HG02970 (cell line): ENCODE results near the gene SSC4D.

ENCODE experiments used
- ATAC-seq: cut with Tn5 transposase; IDR thresholded peaks from one replicate; pipeline ENCODE4 v1.9.1; 2021; ENCODE audit warnings: mild to moderate bottlenecking, moderate library complexity, moderate number of reproducible peaks; ENCODE audit not compliant: unreplicated experiment, low FRiP score

The SSC4D gene

DNA sequence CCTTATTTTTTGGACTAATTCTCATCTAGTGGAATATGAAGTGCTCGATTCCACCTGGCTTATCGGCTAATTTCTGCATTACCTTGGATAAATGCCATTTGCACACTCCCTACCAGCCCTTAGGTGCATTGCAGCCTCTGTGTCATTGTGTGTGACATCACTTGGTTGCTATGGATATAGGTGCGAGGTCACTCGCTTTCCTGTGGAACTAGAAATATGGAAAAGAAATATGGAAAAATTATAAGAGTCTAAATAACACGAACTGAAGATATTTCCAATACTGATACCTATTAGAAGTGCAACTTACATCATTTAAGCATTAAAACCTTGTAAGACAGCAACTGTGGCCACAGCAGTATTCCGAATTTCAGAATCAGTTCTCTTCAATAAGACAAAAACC lies 52.7 kb downstream of the SSC4D start:
- no peak for ATAC-seq

DNA sequence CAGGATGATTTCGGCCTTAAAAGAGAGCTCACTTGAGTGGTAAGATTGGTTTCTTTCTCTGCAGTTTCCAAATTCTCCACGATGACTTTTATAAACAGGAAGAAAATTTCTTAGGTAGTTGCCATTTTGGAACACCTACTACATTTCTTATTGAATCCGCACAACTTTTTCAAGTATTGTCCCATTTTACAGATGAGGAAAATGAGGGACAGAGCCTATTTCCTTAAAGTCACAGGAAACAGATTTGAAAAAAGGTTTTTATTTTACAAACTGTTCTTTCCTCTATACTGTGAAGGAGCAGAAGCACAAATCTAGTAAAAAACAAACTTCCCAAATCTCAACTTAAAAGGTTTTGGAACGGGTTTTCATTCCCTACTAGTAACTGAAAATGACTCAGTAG lies 53.4 kb downstream of the SSC4D start:
- no peak for ATAC-seq

DNA sequence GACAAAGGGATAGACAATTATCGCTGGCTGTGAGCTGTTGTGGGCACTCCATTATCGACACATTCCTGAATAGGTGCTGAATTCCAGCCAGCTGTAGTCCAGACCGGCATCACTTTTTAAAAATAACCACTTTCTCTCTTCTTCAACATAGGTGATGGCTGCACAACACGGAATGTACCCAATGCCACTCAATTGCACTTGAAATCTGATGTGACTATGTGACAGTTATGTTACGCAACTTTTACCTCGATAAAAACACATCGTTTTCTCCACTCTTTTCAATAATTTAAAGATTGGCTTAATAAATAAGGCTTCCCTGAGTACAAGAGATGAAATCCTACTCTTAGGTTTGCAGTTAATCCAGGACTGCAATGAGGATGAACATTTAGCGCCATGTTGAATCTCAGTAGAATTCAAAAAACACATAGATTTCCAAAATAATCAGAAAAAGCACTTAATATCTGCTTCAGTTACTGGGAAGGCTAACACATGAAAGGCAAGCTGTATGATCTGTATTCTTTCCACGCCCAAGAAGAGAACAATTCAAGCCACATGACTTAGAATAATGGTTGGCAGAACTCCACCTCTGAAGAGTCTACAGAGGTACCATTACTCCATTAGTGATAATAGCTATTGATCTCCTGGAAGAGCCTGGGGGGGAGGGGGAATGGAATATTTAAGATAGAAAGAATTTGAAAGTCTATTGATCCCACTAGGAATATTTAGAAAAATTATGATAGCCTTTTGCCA lies 54.3 kb downstream of the SSC4D start:
- ATAC-seq: no peak

DNA sequence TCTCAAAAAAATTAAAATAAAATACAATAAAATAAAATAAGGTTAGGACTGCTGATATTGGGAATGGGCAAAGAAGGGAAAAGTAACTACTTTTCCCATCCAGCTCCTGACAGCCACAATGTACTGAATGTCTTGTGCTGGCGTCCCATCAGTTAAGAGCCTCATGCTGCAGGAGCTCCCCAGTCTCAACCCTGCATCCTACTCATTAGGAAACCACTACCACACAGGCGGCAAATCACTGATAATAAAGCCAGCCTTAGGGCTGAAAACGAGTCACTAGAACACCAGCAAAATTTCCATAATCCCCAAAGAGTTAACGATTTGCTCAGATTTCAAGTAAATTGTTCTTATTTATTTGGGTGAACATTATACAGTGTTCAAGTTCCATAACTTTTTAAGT lies 55.0 kb downstream of the SSC4D start:
- no peak for ATAC-seq

DNA sequence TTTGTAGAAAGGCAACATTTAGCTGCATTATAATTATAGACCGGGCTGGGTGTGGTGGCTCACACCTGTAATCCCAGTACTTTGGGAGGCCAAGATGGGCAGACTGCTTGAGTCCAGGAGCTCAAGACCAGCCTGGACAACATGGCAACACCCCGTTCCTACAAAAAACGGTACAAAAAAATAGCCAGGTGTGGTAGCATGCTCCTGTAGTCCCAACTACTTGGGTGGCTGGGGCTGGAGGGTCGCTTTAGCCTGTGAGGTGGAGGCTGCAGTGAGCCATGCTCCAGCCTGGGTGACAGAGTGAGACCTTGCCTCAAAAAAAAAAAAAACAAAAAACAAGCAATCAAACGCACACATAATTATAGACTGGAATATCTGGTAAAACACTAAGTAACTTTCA lies 55.8 kb downstream of the SSC4D start:
- ATAC-seq: no peak

DNA sequence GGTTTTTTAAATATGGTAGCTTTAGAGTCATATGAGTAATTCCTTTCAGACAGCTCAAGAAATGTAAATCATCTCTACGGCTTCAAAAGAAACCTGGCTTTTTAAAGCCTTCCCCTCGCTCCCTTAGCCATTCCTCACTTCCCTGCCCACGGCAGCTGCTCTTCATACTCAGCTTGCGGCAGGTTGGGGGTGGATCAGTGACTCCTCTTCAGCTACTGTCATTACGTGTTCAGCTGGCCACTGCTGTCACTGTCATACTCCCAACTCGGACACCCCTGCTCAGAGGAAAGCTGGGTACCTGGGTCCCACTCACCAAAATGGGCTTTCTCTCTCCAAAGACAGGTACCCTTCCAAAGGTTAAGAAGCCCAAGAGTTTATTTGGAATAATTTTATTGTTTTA lies 57.3 kb downstream of the SSC4D start:
- no peak for ATAC-seq

DNA sequence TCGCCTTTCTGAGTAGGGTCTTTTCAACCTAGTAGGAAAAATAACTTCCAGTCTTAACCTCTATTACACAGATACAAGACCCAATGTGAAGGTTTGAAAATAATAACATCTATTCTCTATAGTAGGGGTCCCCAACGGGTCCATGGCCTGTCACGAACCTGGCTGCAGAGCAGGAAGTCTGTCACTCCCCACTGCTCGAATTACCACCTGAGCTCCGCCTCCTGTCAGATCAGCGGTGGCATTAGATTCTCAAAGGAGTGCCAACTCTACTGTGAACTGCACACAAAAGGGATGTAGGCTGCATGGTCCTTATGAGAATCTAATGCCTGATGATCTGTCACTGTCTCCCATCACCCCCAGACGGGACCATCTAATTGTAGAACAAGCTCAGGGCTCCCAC lies 58.1 kb downstream of the SSC4D start:
- no peak for ATAC-seq

DNA sequence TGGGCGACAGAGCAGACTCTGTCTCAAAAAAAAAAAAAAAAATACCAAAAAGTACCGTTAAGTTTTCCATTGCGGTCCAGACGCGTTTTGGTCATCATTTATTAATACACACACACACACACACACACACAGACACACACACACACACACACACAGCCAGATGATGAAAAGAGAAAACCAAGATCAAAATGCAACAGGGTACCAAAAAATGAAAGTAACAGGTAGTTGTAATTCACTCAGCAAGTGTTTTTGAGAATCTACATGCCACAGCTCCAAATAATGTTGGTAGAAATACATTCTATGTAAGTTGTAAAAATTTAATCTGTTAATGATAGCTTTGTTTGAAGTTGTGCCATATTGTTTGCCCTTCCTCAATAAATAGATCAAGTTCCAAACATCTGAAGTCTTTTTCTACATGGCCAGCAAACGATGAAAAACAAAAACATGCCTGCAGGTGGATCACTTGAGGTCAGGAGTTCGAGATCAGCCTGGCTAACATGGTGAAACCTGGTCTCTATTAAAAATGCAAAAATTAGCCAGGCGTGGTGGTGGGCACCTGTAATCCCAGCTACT lies 60.1 kb downstream of the SSC4D start:
- ATAC-seq: no peak

DNA sequence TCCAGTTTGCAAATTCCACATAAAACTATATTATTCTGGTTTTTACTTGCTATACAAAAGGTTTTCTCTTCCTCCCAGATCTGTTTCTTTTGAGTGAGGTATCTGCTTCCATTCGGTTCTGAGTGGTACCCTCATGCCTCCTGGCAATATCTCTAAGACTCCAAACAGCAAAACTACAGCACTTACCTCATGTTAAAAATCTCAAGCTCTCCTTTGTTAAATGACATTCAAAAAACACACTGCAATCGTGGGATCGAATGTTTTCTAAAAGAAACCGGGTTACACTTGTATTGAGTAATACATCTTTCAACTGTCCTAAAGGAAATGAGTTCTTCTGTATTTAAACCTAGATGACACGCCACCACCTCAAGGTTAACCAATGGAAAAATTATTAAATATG lies 61.8 kb downstream of the SSC4D start:
- no peak for ATAC-seq

DNA sequence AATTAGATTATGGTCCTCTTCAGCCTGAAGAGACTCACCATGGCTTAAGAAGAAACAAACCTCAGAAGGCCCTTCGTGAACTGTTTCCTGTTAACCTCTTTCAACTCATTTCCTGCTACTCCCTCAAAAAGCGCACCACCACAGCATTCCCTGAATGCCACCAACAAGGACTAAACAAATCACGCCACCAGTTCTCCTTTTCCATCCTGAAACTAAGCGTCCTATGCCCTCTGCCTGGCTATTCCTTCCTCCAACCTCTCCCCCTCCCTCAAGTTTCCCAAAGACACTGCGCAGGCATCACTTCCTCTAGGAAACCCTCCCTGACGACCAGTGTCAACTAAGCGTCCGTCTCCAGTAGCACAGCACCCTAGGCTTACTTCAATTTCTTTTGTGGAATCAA lies 62.7 kb downstream of the SSC4D start:
- no peak for ATAC-seq

DNA sequence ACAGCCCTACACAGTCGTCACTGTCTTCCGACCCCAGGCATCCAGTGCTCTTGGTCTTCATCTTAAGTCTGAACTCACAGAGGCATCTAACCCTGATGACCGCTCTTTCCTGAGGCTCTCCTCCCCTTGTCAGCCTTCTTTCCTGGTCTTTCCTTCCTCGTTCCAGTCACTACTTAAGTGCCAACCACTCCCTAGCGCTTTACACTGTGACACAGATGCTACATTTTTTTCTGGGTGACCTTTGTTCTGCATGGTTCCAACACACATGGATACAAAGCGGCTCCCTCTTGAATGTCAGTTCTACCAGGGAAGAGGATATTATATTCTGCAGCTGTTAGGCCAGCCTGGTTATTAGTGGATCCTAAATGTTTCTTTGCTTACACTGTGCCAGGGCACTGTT lies 63.4 kb downstream of the SSC4D start:
- no peak for ATAC-seq

DNA sequence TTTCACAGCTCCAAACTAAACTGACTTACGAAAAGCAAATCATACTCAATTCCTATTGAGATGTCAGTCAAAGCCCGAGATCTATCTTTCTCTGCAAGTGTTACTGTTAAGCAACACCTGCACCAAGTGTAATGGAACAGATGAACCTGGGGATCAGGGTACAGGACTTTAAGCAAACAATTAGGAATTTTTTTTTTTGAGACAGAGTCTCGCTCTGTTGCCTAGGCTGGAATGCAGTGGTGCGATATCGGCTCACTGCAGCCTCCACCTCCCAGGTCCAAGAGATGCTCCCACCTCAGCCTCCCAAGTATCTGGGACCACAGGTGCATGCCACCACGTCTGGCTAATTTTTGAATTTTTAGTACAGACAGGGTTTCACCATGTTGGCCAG lies 65.6 kb downstream of the SSC4D start:
- no peak for ATAC-seq

DNA sequence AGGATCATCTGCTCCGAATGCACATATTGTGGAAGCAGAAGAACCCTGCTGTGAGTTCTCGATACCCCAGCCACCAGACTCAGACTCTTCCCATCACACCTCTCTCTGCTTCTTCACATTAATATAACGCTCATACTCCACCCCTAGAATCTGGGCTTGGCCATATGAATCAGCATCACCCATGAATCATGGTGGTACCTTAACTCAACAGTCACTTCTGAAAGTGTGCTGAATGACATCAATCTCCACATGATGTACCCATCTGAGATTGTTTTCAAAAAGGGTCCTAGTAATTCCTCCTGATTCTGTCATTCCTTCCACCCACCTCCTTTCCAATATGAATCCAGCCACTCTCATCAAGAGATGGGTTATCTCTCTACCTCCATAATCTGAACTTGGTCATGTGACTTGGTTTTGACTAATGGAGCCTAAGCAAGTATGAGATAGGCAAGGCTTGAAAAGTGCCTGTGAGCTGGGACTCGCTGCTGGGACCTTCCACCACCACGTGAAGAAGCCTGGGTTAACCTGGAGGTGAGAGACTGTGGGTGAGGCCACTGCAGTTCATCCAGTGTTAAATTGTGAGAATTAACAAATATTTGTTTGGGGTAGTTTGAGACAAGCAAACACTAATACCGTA lies 66.1 kb downstream of the SSC4D start:
- ATAC-seq: no peak

DNA sequence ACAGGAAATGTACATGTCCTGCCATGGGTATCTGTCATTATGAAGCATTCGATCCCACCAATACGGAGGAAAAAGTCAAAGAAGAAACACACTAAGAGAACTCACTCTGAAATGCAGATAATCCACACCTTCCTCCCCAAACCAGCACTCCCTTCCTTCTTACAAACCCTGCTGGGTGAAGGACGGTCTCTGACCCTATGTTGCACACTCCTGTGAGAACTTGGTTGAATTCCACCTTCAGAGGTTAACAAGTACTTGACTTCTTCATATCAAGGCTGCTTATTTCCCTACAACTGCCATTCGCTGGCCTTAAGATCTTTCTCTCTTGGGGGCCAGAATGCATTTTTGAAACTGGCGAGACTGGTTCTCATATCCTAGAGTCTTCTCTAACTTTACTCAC lies 67.3 kb downstream of the SSC4D start:
- no peak for ATAC-seq

DNA sequence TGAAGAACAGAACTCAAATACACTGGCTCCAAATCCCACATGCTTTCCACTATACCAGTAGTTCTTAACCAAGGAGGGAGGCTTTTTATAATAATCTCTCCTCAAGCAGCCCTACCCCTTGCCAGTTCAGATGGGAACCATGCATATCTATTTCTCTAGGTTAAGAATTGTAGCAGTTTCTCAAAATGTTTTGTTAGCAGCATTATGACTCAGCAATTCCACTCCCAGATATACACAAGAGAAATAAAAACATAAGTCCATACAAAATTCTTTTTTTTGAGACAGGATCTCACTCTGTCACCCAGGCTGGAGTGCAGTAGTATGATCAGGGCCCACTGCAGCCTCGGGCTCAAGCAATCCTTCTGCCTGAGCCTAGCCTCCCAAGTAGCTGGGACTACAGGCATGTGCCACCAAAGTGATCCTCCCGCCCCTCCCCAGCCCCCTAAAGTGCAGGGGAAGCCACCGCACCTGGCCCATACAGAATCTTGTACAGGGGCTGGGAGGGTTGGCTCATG lies 68.8 kb downstream of the SSC4D start:
- no peak for ATAC-seq
